Left ventricle myocardium inferior (tissue), 1 donor: ENCODE measurements around the gene TTF2. TPM values are rescaled to one million over a fixed set of nuclear protein-coding genes. Genes with fewer than 3 reads are reported as not detected.
"Not testable (repeated sequence)": the region's sequence is repeated elsewhere in the genome, so short reads cannot be mapped to it uniquely, and the experiment has no call there.

Experiments
- DNase-seq: peaks from one replicate; pipeline ENCODE4 v3.0.0-alpha.2; 2020
- H3K27ac ChIP-seq: fragments of 200-600 bp; replicated peaks from 2 replicates; pipeline ENCODE4 v1.8.0; 2021
- H3K27me3 ChIP-seq: fragments of 200-600 bp; 2 replicates; pipeline ENCODE4 v1.8.0; 2021; ENCODE audit warnings: low read depth
- H3K36me3 ChIP-seq: fragments of 200-600 bp; 2 replicates; pipeline ENCODE4 v1.8.0; 2021
- H3K4me1 ChIP-seq: fragments of 200-600 bp; 2 replicates; pipeline ENCODE4 v1.8.0; 2021
- H3K4me3 ChIP-seq: fragments of 200-600 bp; 2 replicates; pipeline ENCODE4 v1.8.0; 2021; ENCODE audit warnings: mild to moderate bottlenecking, moderate library complexity
- H3K9me3 ChIP-seq: fragments of 200-600 bp; replicated peaks from 2 replicates; pipeline ENCODE4 v1.8.0; 2021
- CTCF ChIP-seq: fragments of 200-600 bp; IDR thresholded peaks from 2 replicates; pipeline ENCODE4 v1.8.0; 2021; ENCODE audit warnings: antibody characterized with exemption, mild to moderate bottlenecking, borderline replicate concordance
- intact Hi-C: fragments of 100-400 bp; cut with micrococcal nuclease; formaldehyde crosslinking; loops from one replicate; pipeline ENCODE4 v1.11.0; 2022
- total RNA-seq: library from RNA; stranded (reverse); fragmentation: NEBNext Ultra II Directional; extraction: Animal tissue kit (Norgen Biotek cat#: 25700); gene quantifications from one replicate; pipeline ENCODE4 v1.2.1, GENCODE V29; 2021
- donor health status: DM: no; HTN: yes; CAD: no; lungs with severe emphysema.

The TTF2 gene
- total RNA-seq, 1 donor from 2014 or later, result 6.4 TPM

- peaks cover 44% of the 10 kb centered on the region for H3K36me3 ChIP-seq
- intact Hi-C loops, result no loop called here
- DNase-seq, result no peak
- H3K4me1 ChIP-seq, result peaks cover 52% of the 10 kb centered on the region
- H3K27me3 ChIP-seq, result no peaks in the 10 kb centered on the region
- H3K9me3 ChIP-seq, result no peaks in the 10 kb centered on the region
- peak overlapping the region; percentile 60 for H3K27ac ChIP-seq
- no peak for TF ChIP-seq CTCF
- no peak overlapping the region for H3K4me3 ChIP-seq
These were observed 58.0 kb downstream of the TTF2 start for GRCh38 chr1:117118137-117118536.

GRCh38 chr1:117119144-117119543, 59.0 kb downstream of the TTF2 start:
- intact Hi-C loops, H3K27me3 ChIP-seq, DNase-seq, H3K9me3 ChIP-seq, H3K4me3 ChIP-seq: not testable (repeated sequence)
- Histone ChIP-seq H3K4me1 (peaks cover 52% of the 10 kb centered on the region), H3K36me3 (peaks cover 34% of the 10 kb centered on the region), H3K27ac (peak overlapping the region; percentile 60)

GRCh38 chr1:117120774-117121588, 60.9 kb downstream of the TTF2 start:
- Histone ChIP-seq H3K27me3 (no peaks in the 10 kb centered on the region), H3K9me3 (no peaks in the 10 kb centered on the region), H3K4me1 (peaks cover 52% of the 10 kb centered on the region), H3K4me3 (peak overlapping the region; percentile 80), H3K27ac (peak overlapping the region; percentile 95), H3K36me3 (peaks cover 16% of the 10 kb centered on the region)
- no peak for TF ChIP-seq CTCF
- no peak for DNase-seq
- intact Hi-C loops, result no loop called here

GRCh38 chr1:117121589-117122329, 61.6 kb downstream of the TTF2 start, which contains the start of gene TRIM45:
Gene TRIM45, minus strand, starts transcription at chr1:117121749. Its CDS starts 548 bp downstream, at chr1:117121201.
- H3K36me3 ChIP-seq, result peaks cover 8% of the 10 kb centered on the region
- H3K4me1 ChIP-seq, result peaks cover 48% of the 10 kb centered on the region
- H3K27ac ChIP-seq, result peak within 1 kb of the TSS; percentile 95
- H3K27me3 ChIP-seq, result no peaks in the 10 kb centered on the region
- peak; percentile 85 for TF ChIP-seq CTCF
- H3K4me3 ChIP-seq, result peak within 1 kb of the TSS; percentile 80
- no peaks in the 10 kb centered on the region for H3K9me3 ChIP-seq
- intact Hi-C loops, result no loop called here
- peak; percentile 97 for DNase-seq

- no peak for TF ChIP-seq CTCF
- H3K27ac ChIP-seq, result peak overlapping the region; percentile 95
- H3K27me3 ChIP-seq, result no peaks in the 10 kb centered on the region
- no peaks in the 10 kb centered on the region for H3K9me3 ChIP-seq
- H3K4me3 ChIP-seq, result peak overlapping the region; percentile 80
- DNase-seq, result no peak
- H3K36me3 ChIP-seq, result peaks cover 5% of the 10 kb centered on the region
- H3K4me1 ChIP-seq, result peaks cover 43% of the 10 kb centered on the region
- intact Hi-C loops, result no loop called here
These were observed 62.4 kb downstream of the TTF2 start for GRCh38 chr1:117122330-117123025.
